WTC11 (cell line): ENCODE data around the gene KCNMA1. TPM values are rescaled to one million over a fixed set of nuclear protein-coding genes. Genes with fewer than 3 reads are reported as not detected.

ENCODE experiments used
- ATAC-seq: fragments of 200-7000 bp; cut with Tn5 transposase; 2 replicates; pipeline ENCODE4 v1.10.0; 2021; ENCODE audit warnings: mild to moderate bottlenecking, moderate library complexity
- CTCF ChIA-PET: fragments of 300-600 bp; sonication (Branson Sonifier 250); formaldehyde crosslinking; loops from one replicate; lab custom pipeline; 2021; ENCODE audit warnings: antibody characterized with exemption; lab: Charles Lee
- POLR2A ChIA-PET: fragments of 350-600 bp; sonication (Branson Sonifier 250); formaldehyde crosslinking; loops from one replicate; lab custom pipeline; 2021; ENCODE audit warnings: antibody characterized with exemption; lab: Charles Lee
- DNase-seq: peaks from one replicate; pipeline ENCODE4 v3.0.0; 2021; ENCODE audit warnings: low spot score
- H3K27ac Mint-ChIP-seq: 2 replicates; pipeline ENCODE4 v1.8.0; 2021; ENCODE audit warnings: mixed read lengths
- H3K27me3 Mint-ChIP-seq: 2 replicates; pipeline ENCODE4 v1.8.0; 2021; ENCODE audit warnings: low read depth, mild to moderate bottlenecking, moderate library complexity, mixed read lengths
- H3K36me3 Mint-ChIP-seq: 2 replicates; pipeline ENCODE4 v1.8.0; 2021; ENCODE audit warnings: mixed read lengths
- H3K4me1 Mint-ChIP-seq: 2 replicates; pipeline ENCODE4 v1.8.0; 2022; ENCODE audit warnings: mixed read lengths
- H3K4me3 Mint-ChIP-seq: 2 replicates; pipeline ENCODE4 v1.8.0; 2021; ENCODE audit warnings: mild to moderate bottlenecking, moderate library complexity, mixed read lengths
- H3K9me3 Mint-ChIP-seq: 2 replicates; pipeline ENCODE4 v1.8.0; 2021; ENCODE audit warnings: mixed read lengths
- E2F4 ChIP-seq: sonication (generic); formaldehyde crosslinking; IDR thresholded peaks from 2 replicates; pipeline ENCODE4 v1.8.1; 2022; ENCODE audit warnings: low read depth, mild to moderate bottlenecking, moderate library complexity, missing genetic modification reagents, borderline replicate concordance
- ESRRA ChIP-seq: sonication (generic); formaldehyde crosslinking; IDR thresholded peaks from 2 replicates; pipeline ENCODE4 v1.8.1; 2022; ENCODE audit warnings: mild to moderate bottlenecking, missing genetic modification reagents, borderline replicate concordance
- FOXK1 ChIP-seq: sonication (generic); formaldehyde crosslinking; IDR thresholded peaks from 2 replicates; pipeline ENCODE4 v1.8.0; 2022; ENCODE audit warnings: mild to moderate bottlenecking, moderate library complexity, missing genetic modification reagents
- FOXP1 ChIP-seq: sonication (generic); formaldehyde crosslinking; IDR thresholded peaks from 2 replicates; pipeline ENCODE4 v1.8.0; 2022; ENCODE audit warnings: missing genetic modification reagents, mild to moderate bottlenecking, moderate library complexity, borderline replicate concordance
- GABPB1 ChIP-seq: sonication (generic); formaldehyde crosslinking; IDR thresholded peaks from 2 replicates; pipeline ENCODE4 v1.8.1; 2023; ENCODE audit warnings: mild to moderate bottlenecking, missing genetic modification reagents
- IRF2 ChIP-seq: sonication (generic); formaldehyde crosslinking; IDR thresholded peaks from 2 replicates; pipeline ENCODE4 v1.8.0; 2022; ENCODE audit warnings: low read depth, missing genetic modification reagents, borderline replicate concordance
- MXD4 ChIP-seq: fragments of 250-450 bp; sonication (Bioruptor Pico); IDR thresholded peaks from 2 replicates; pipeline ENCODE4 v1.8.0; 2021; ENCODE audit warnings: mild to moderate bottlenecking, moderate library complexity, borderline replicate concordance
- NFATC4 ChIP-seq: fragments of 250-450 bp; sonication (Bioruptor Pico); IDR thresholded peaks from 2 replicates; pipeline ENCODE4 v1.9.0; 2021; ENCODE audit warnings: mild to moderate bottlenecking
- NR2C2 ChIP-seq: sonication (generic); formaldehyde crosslinking; IDR thresholded peaks from 2 replicates; pipeline ENCODE4 v1.8.0; 2022; ENCODE audit warnings: mild to moderate bottlenecking, missing genetic modification reagents
- RELA ChIP-seq: sonication (generic); formaldehyde crosslinking; IDR thresholded peaks from 2 replicates; pipeline ENCODE4 v1.8.1; 2022; ENCODE audit warnings: missing genetic modification reagents, mild to moderate bottlenecking, borderline replicate concordance
- TCF7 ChIP-seq: sonication (generic); formaldehyde crosslinking; IDR thresholded peaks from 2 replicates; pipeline ENCODE4 v1.8.0; 2022; ENCODE audit warnings: mild to moderate bottlenecking, low read depth, missing genetic modification reagents, moderate library complexity
- ZNF263 ChIP-seq: sonication (generic); formaldehyde crosslinking; IDR thresholded peaks from 2 replicates; pipeline ENCODE4 v1.8.1; 2022; ENCODE audit warnings: low read depth, mild to moderate bottlenecking, moderate library complexity, missing genetic modification reagents
- ZNF281 ChIP-seq: sonication (generic); formaldehyde crosslinking; IDR thresholded peaks from 2 replicates; pipeline ENCODE4 v1.8.0; 2023; ENCODE audit warnings: mild to moderate bottlenecking, missing genetic modification reagents
- ZNF416 ChIP-seq: fragments of 250-450 bp; sonication (Bioruptor Pico); IDR thresholded peaks from 2 replicates; pipeline ENCODE4 v1.9.0; 2021; ENCODE audit warnings: mild to moderate bottlenecking, inconsistent platforms
- ZNF425 ChIP-seq: fragments of 250-450 bp; sonication (Bioruptor Pico); conservative IDR thresholded peaks from 2 replicates; pipeline ENCODE4 v1.9.0; 2021; ENCODE audit warnings: mild to moderate bottlenecking
- total RNA-seq: library from RNA; stranded (reverse); gene quantifications from 3 replicates; pipeline ENCODE4 v1.2.3, GENCODE V29; 2021
- TF ChIP-seq, protein P1 (sequence below): sonication (generic); formaldehyde crosslinking; IDR thresholded peaks from 2 replicates; pipeline ENCODE4 v1.8.1; 2022; ENCODE audit warnings: low read depth, missing genetic modification reagents, borderline replicate concordance
- TF ChIP-seq, protein P2 (sequence below): sonication (generic); formaldehyde crosslinking; IDR thresholded peaks from 2 replicates; pipeline ENCODE4 v1.8.1; 2023; ENCODE audit warnings: mild to moderate bottlenecking, missing genetic modification reagents
- TF ChIP-seq, protein P3 (sequence below): sonication (generic); formaldehyde crosslinking; conservative IDR thresholded peaks from 2 replicates; pipeline ENCODE4 v1.8.1; 2022; ENCODE audit warnings: mild to moderate bottlenecking, missing genetic modification reagents
- TF ChIP-seq, protein P4 (sequence below): sonication (generic); formaldehyde crosslinking; IDR thresholded peaks from 2 replicates; pipeline ENCODE4 v1.8.1; 2022; ENCODE audit warnings: mild to moderate bottlenecking, moderate library complexity, missing genetic modification reagents

Gene KCNMA1
- total RNA-seq, 1 experiment from 2014 or later = 7.3 TPM

DNA sequence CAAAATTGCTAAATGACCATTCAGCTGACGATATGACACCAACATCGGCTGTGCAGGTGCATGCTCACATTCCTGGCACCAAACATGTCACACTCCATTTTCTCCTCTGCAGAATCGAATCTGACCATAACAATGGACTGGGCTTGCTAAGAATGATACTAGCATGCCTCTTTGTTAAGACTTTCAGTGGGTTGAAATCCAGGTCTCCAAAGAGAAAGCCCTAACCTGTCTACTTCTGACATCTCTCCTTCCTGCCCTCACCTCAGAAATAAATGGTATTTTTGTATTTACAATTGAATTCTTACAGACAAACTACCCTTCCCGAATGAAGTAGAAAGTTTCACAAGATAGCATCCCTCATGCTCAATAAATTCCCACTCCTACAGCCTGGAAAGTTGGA lies 373.9 kb downstream of the KCNMA1 start (continued):
- no peak for TF ChIP-seq ZNF281 (CRISPR knock-in tag)

- no peak overlapping the region for H3K4me3 Mint-ChIP-seq
- TF ChIP-seq, protein P1, sequence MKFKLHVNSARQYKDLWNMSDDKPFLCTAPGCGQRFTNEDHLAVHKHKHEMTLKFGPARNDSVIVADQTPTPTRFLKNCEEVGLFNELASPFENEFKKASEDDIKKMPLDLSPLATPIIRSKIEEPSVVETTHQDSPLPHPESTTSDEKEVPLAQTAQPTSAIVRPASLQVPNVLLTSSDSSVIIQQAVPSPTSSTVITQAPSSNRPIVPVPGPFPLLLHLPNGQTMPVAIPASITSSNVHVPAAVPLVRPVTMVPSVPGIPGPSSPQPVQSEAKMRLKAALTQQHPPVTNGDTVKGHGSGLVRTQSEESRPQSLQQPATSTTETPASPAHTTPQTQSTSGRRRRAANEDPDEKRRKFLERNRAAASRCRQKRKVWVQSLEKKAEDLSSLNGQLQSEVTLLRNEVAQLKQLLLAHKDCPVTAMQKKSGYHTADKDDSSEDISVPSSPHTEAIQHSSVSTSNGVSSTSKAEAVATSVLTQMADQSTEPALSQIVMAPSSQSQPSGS (CRISPR knock-in tag) = no peak
- TF ChIP-seq RELA (CRISPR knock-in tag) = no peak
- TF ChIP-seq NR2C2 = no peak
- no peak for TF ChIP-seq E2F4 (CRISPR knock-in tag)
- TF ChIP-seq GABPB1 (CRISPR knock-in tag) = no peak
- TF ChIP-seq NFATC4 (CRISPR knock-in tag) = no peak
- no peak for TF ChIP-seq FOXP1 (CRISPR knock-in tag)
- TF ChIP-seq, protein P2, sequence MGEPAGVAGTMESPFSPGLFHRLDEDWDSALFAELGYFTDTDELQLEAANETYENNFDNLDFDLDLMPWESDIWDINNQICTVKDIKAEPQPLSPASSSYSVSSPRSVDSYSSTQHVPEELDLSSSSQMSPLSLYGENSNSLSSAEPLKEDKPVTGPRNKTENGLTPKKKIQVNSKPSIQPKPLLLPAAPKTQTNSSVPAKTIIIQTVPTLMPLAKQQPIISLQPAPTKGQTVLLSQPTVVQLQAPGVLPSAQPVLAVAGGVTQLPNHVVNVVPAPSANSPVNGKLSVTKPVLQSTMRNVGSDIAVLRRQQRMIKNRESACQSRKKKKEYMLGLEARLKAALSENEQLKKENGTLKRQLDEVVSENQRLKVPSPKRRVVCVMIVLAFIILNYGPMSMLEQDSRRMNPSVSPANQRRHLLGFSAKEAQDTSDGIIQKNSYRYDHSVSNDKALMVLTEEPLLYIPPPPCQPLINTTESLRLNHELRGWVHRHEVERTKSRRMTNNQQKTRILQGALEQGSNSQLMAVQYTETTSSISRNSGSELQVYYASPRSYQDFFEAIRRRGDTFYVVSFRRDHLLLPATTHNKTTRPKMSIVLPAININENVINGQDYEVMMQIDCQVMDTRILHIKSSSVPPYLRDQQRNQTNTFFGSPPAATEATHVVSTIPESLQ (CRISPR knock-in tag) = no peak
- TF ChIP-seq TCF7 = no peak
- no peak for TF ChIP-seq ESRRA
- TF ChIP-seq, protein P3, sequence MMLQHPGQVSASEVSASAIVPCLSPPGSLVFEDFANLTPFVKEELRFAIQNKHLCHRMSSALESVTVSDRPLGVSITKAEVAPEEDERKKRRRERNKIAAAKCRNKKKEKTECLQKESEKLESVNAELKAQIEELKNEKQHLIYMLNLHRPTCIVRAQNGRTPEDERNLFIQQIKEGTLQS = no peak
- TF ChIP-seq ZNF425 (CRISPR knock-in tag) = no peak
- TF ChIP-seq, protein P4, sequence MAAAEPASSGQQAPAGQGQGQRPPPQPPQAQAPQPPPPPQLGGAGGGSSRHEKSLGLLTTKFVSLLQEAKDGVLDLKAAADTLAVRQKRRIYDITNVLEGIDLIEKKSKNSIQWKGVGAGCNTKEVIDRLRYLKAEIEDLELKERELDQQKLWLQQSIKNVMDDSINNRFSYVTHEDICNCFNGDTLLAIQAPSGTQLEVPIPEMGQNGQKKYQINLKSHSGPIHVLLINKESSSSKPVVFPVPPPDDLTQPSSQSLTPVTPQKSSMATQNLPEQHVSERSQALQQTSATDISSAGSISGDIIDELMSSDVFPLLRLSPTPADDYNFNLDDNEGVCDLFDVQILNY (CRISPR knock-in tag) = no peak
- TF ChIP-seq FOXK1 = no peak
- TF ChIP-seq ZNF416 = no peak
- no peak for TF ChIP-seq MXD4
- no peak for TF ChIP-seq ZNF263
- no peak for TF ChIP-seq IRF2 (CRISPR knock-in tag)
- ATAC-seq (no peak), DNase-seq (no peak)
- H3K27me3 Mint-ChIP-seq = no peaks in the 10 kb centered on the region; the same call in 1 of the 2 replicates
- no peaks in the 10 kb centered on the region for H3K36me3 Mint-ChIP-seq
- no peaks in the 10 kb centered on the region for H3K4me1 Mint-ChIP-seq
- POLR2A ChIA-PET = no interaction called here
- H3K27ac Mint-ChIP-seq = no peak overlapping the region
- peaks cover 12% of the 10 kb centered on the region for H3K9me3 Mint-ChIP-seq
- CTCF ChIA-PET = no interaction called here
These were observed 376.5 kb downstream of the KCNMA1 start for GRCh38 chr10:77261146-77261545.
